WTC11 (cell line): ENCODE measurements around the gene LGALS1.

Experiments used
- GABPB1 ChIP-seq: sonication (generic); formaldehyde crosslinking; IDR thresholded peaks from 2 replicates; pipeline ENCODE4 v1.8.1; 2023; ENCODE audit warnings: mild to moderate bottlenecking, missing genetic modification reagents
- GTF2I ChIP-seq: fragments of 250-450 bp; sonication (Bioruptor Pico); conservative IDR thresholded peaks from 2 replicates; pipeline ENCODE4 v1.4.0; 2021; ENCODE audit warnings: mild to moderate bottlenecking
- JUN ChIP-seq: sonication (generic); formaldehyde crosslinking; IDR thresholded peaks from 2 replicates; pipeline ENCODE4 v1.8.0; 2023; ENCODE audit warnings: mild to moderate bottlenecking, missing genetic modification reagents
- NR3C1 ChIP-seq: sonication (generic); formaldehyde crosslinking; conservative IDR thresholded peaks from 2 replicates; pipeline ENCODE4 v1.8.1; 2023; ENCODE audit warnings: low read depth, mild to moderate bottlenecking, missing genetic modification reagents
- RORB ChIP-seq: fragments of 250-450 bp; sonication (Bioruptor Pico); IDR thresholded peaks from 2 replicates; pipeline ENCODE4 v1.9.0; 2021; ENCODE audit warnings: mild to moderate bottlenecking
- TEAD1 ChIP-seq: sonication (generic); formaldehyde crosslinking; IDR thresholded peaks from 2 replicates; pipeline ENCODE4 v1.8.0; 2022; ENCODE audit warnings: mild to moderate bottlenecking, missing genetic modification reagents
- TF ChIP-seq, protein P1 (sequence below): sonication (generic); formaldehyde crosslinking; IDR thresholded peaks from 2 replicates; pipeline ENCODE4 v1.8.0; 2023; ENCODE audit warnings: missing genetic modification reagents
- TF ChIP-seq, protein P2 (sequence below): sonication (generic); formaldehyde crosslinking; IDR thresholded peaks from 2 replicates; pipeline ENCODE4 v1.8.1; 2023; ENCODE audit warnings: mild to moderate bottlenecking, missing genetic modification reagents, moderate library complexity
- TF ChIP-seq, protein P3 (sequence below): sonication (generic); formaldehyde crosslinking; IDR thresholded peaks from 2 replicates; pipeline ENCODE4 v1.8.1; 2022; ENCODE audit warnings: mild to moderate bottlenecking, missing genetic modification reagents, moderate library complexity, borderline replicate concordance
- TF ChIP-seq, protein P4 (sequence below): sonication (generic); formaldehyde crosslinking; IDR thresholded peaks from 2 replicates; pipeline ENCODE4 v1.8.1; 2022; ENCODE audit warnings: low read depth, missing genetic modification reagents, borderline replicate concordance
- TF ChIP-seq, protein P5 (sequence below): fragments of 200-600 bp; IDR thresholded peaks from 2 replicates; pipeline ENCODE4 v1.8.0; 2022; ENCODE audit warnings: antibody characterized with exemption

DNA sequence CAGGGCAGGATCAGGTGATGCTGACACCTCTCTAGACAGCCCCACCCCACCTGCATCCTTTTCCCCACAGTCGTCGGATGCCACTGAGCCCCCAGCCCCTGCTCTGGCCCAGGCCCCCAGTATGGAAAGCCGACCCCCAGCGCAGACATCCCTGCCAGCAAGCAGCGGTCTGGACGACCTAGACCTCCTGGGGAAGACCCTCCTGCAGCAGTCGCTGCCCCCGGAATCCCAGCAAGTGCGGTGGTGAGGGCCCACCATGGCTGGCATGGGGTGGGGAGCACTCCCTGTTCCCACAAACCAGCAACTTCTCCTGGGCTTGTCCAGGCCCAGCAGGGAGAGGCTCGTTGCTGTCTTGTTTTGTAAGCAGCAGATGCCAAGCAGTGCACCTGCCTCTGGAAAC lies 45.5 kb upstream of the LGALS1 start:
- TF ChIP-seq, protein P1, sequence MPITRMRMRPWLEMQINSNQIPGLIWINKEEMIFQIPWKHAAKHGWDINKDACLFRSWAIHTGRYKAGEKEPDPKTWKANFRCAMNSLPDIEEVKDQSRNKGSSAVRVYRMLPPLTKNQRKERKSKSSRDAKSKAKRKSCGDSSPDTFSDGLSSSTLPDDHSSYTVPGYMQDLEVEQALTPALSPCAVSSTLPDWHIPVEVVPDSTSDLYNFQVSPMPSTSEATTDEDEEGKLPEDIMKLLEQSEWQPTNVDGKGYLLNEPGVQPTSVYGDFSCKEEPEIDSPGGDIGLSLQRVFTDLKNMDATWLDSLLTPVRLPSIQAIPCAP (CRISPR knock-in tag), result no peak
- TF ChIP-seq RORB (CRISPR knock-in tag), result no peak
- TF ChIP-seq, protein P2, sequence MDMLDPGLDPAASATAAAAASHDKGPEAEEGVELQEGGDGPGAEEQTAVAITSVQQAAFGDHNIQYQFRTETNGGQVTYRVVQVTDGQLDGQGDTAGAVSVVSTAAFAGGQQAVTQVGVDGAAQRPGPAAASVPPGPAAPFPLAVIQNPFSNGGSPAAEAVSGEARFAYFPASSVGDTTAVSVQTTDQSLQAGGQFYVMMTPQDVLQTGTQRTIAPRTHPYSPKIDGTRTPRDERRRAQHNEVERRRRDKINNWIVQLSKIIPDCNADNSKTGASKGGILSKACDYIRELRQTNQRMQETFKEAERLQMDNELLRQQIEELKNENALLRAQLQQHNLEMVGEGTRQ (CRISPR knock-in tag), result no peak
- no peak for TF ChIP-seq NR3C1 (CRISPR knock-in tag)
- TF ChIP-seq, protein P3, sequence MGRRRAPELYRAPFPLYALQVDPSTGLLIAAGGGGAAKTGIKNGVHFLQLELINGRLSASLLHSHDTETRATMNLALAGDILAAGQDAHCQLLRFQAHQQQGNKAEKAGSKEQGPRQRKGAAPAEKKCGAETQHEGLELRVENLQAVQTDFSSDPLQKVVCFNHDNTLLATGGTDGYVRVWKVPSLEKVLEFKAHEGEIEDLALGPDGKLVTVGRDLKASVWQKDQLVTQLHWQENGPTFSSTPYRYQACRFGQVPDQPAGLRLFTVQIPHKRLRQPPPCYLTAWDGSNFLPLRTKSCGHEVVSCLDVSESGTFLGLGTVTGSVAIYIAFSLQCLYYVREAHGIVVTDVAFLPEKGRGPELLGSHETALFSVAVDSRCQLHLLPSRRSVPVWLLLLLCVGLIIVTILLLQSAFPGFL (CRISPR knock-in tag), result no peak
- TF ChIP-seq GABPB1 (CRISPR knock-in tag), result no peak
- TF ChIP-seq, protein P4, sequence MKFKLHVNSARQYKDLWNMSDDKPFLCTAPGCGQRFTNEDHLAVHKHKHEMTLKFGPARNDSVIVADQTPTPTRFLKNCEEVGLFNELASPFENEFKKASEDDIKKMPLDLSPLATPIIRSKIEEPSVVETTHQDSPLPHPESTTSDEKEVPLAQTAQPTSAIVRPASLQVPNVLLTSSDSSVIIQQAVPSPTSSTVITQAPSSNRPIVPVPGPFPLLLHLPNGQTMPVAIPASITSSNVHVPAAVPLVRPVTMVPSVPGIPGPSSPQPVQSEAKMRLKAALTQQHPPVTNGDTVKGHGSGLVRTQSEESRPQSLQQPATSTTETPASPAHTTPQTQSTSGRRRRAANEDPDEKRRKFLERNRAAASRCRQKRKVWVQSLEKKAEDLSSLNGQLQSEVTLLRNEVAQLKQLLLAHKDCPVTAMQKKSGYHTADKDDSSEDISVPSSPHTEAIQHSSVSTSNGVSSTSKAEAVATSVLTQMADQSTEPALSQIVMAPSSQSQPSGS (CRISPR knock-in tag), result no peak
- no peak for TF ChIP-seq GTF2I (CRISPR knock-in tag)
- TF ChIP-seq, protein P5, sequence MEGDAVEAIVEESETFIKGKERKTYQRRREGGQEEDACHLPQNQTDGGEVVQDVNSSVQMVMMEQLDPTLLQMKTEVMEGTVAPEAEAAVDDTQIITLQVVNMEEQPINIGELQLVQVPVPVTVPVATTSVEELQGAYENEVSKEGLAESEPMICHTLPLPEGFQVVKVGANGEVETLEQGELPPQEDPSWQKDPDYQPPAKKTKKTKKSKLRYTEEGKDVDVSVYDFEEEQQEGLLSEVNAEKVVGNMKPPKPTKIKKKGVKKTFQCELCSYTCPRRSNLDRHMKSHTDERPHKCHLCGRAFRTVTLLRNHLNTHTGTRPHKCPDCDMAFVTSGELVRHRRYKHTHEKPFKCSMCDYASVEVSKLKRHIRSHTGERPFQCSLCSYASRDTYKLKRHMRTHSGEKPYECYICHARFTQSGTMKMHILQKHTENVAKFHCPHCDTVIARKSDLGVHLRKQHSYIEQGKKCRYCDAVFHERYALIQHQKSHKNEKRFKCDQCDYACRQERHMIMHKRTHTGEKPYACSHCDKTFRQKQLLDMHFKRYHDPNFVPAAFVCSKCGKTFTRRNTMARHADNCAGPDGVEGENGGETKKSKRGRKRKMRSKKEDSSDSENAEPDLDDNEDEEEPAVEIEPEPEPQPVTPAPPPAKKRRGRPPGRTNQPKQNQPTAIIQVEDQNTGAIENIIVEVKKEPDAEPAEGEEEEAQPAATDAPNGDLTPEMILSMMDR, result no peak
- TF ChIP-seq TEAD1 (CRISPR knock-in tag), result no peak
- no peak for TF ChIP-seq JUN
